ENCODE results near the gene RALGPS1. TPM values are rescaled to one million over a fixed set of nuclear protein-coding genes. Genes with fewer than 3 reads are reported as not detected.
A peak's percentile ranks its signal among the peaks of the same experiment; 100 is the strongest.

Gene RALGPS1
- total RNA-seq, 4 donors from 2014 or later = 3.3 to 9.8 (median 6.7) TPM

GRCh38 chr9:127126971-127127370, 212.4 kb downstream of the RALGPS1 start:
- Histone ChIP-seq H3K4me1 (peaks cover 0 to 54% (median 32%) of the 10 kb centered on the region in 4 donors), H3K36me3 (no peaks in the 10 kb centered on the region), H3K9me3 (no peaks in the 10 kb centered on the region), H3K27me3 (no peaks in the 10 kb centered on the region), H3K4me3 (no peak overlapping the region), H3K27ac (peak overlapping the region in 2 of 4 donors; percentile 5 to 23)
- DNase-seq (ENCODE audit: low spot score in 2 of 2) = no peak
- 59% methylated on average over 1 of the region's 1 CpG for WGBS, 2 donors
- no peak for TF ChIP-seq EP300 (IDR thresholded peaks at IDR 0.05)
- TF ChIP-seq, protein P1, sequence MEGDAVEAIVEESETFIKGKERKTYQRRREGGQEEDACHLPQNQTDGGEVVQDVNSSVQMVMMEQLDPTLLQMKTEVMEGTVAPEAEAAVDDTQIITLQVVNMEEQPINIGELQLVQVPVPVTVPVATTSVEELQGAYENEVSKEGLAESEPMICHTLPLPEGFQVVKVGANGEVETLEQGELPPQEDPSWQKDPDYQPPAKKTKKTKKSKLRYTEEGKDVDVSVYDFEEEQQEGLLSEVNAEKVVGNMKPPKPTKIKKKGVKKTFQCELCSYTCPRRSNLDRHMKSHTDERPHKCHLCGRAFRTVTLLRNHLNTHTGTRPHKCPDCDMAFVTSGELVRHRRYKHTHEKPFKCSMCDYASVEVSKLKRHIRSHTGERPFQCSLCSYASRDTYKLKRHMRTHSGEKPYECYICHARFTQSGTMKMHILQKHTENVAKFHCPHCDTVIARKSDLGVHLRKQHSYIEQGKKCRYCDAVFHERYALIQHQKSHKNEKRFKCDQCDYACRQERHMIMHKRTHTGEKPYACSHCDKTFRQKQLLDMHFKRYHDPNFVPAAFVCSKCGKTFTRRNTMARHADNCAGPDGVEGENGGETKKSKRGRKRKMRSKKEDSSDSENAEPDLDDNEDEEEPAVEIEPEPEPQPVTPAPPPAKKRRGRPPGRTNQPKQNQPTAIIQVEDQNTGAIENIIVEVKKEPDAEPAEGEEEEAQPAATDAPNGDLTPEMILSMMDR (IDR thresholded peaks at IDR 0.05) = no peak
- TF ChIP-seq POLR2A (IDR thresholded peaks at IDR 0.05) = no peak

DNA sequence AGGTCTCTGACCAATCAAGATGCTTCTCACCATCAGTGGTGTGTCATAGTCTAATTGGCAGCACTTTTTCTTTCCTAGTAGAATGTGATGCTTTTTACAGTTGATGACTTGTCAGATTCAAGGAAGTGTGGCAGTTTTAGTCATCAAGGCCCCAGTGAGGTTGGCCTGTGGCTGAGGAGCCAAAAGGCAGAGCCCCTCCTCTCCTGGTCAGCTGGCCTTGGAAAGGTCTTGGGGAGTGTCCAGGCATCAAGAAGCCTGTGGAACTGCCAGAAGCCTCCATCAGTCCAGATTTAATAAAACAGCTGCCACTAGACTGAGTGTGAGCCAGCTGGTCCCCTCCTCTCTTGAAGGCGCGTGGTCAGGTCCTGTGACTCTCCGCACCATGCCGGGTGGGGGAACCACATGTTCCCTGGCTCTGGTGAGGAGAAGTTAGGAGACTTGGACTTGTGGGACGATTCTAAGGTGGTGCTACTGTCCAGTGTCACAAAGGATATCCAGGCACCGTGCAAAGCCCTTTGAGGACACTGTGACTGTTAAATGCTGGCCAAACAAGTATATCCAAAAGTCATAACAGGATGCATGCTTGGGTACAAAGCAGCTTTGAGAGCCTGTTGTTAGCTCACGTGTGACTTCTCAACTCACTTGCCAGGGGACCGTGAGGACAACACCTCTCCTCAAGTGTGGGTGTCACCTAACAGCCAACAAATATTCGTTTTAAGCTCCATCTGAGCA, 213.9 kb downstream of the RALGPS1 start:
- Histone ChIP-seq H3K9me3 (no peaks in the 10 kb centered on the region), H3K4me3 (no peak overlapping the region), H3K36me3 (no peaks in the 10 kb centered on the region), H3K27ac (peak overlapping the region in 2 of 4 donors; percentile 44 to 77), H3K27me3 (no peaks in the 10 kb centered on the region), H3K4me1 (peaks cover 0 to 57% (median 38%) of the 10 kb centered on the region in 4 donors)
- DNase-seq (ENCODE audit: low spot score in 2 of 2) = peak in 1 of 2 donors; percentile 63
- TF ChIP-seq POLR2A (IDR thresholded peaks at IDR 0.05) (no peak), EP300 (IDR thresholded peaks at IDR 0.05) (peak in 1 of 2 donors; percentile 35)
- TF ChIP-seq, protein P1 (IDR thresholded peaks at IDR 0.05) = no peak
- WGBS, 2 donors = 73 to 76% methylated on average over 9 of the region's 9 CpGs

DNA sequence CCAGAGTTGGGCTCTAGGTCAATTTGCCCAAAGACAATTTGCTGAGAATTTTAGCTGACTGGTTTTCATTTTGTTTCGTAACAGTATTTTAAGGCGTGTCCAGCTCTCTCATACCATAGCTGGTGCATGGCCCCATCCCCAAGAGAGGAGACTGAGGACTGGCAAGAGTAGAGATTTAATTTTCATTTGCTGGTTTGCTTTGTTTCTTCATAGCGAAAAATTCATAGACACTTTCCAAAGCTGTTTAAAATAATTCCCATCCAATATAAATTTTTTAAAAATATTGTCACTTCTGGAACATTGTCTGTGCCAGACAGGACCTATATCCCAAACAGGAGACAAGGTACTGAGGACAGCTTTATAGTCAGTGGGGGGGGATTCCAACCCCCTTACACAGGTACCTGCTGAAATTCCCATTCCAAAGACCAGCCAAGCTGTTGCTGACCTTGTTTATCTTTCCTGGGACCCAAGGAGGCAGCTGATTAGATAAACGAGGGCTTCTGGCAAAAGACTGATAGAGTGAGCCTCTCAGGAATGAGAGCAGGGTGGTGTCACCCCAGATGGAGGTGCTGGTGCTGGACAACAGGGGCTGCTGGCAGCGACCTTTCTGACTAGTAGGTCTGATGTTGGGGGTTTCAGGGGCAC, 214.6 kb downstream of the RALGPS1 start:
- Histone ChIP-seq H3K36me3 (no peaks in the 10 kb centered on the region), H3K27me3 (no peaks in the 10 kb centered on the region), H3K4me3 (no peak overlapping the region), H3K27ac (peak overlapping the region in 2 of 4 donors; percentile 44 to 77), H3K9me3 (no peaks in the 10 kb centered on the region), H3K4me1 (peaks cover 0 to 60% (median 39%) of the 10 kb centered on the region in 4 donors)
- no peak for DNase-seq (ENCODE audit: low spot score in 2 of 2)
- no peak for TF ChIP-seq EP300 (IDR thresholded peaks at IDR 0.05)
- TF ChIP-seq POLR2A (IDR thresholded peaks at IDR 0.05) = no peak
- TF ChIP-seq, protein P1 (IDR thresholded peaks at IDR 0.05) = no peak
- 80 to 81% methylated on average over 5 of the region's 5 CpGs for WGBS, 2 donors

GRCh38 chr9:127129718-127130085, 215.1 kb downstream of the RALGPS1 start:
- TF ChIP-seq POLR2A (IDR thresholded peaks at IDR 0.05) (no peak), EP300 (IDR thresholded peaks at IDR 0.05) (no peak)
- TF ChIP-seq, protein P1 (IDR thresholded peaks at IDR 0.05) = no peak
- Histone ChIP-seq H3K27me3 (no peaks in the 10 kb centered on the region), H3K36me3 (no peaks in the 10 kb centered on the region), H3K9me3 (no peaks in the 10 kb centered on the region), H3K4me1 (peaks cover 0 to 65% (median 41%) of the 10 kb centered on the region in 4 donors), H3K27ac (peak overlapping the region in 2 of 4 donors; percentile 44 to 77), H3K4me3 (no peak overlapping the region)
- 93 to 95% methylated on average over 3 of the region's 3 CpGs for WGBS, 2 donors
- DNase-seq (ENCODE audit: low spot score in 2 of 2) = no peak

DNA sequence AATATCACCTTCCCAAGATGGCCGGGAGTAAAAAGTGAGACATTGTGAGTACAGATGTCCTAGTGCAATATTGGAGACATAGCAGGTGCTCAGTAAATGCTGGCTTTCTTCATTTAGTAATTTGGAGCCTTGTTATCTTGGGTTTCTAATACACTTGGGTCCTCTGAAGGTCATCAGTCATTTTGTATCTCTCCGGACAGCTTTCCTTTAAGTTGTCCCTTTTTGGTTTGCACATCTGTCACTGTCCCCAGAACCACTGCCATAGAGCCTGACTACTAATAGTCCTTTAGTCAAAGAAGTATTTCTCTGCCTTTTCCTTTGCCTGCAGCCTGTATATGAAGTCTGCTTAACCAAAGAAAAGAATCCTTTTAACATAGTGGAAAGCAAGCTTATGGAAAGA, 215.7 kb downstream of the RALGPS1 start:
- no peaks in the 10 kb centered on the region for H3K27me3 ChIP-seq
- no peaks in the 10 kb centered on the region for H3K9me3 ChIP-seq
- TF ChIP-seq EP300 (IDR thresholded peaks at IDR 0.05) (no peak), POLR2A (IDR thresholded peaks at IDR 0.05) (no peak)
- TF ChIP-seq, protein P1 (IDR thresholded peaks at IDR 0.05) = no peak
- H3K36me3 ChIP-seq = no peaks in the 10 kb centered on the region
- no peak for DNase-seq (ENCODE audit: low spot score in 2 of 2)
- peak overlapping the region in 2 of 4 donors; percentile 77 to 85 for H3K27ac ChIP-seq
- 93 to 97% methylated on average over 2 of the region's 2 CpGs for WGBS, 2 donors
- no peak overlapping the region for H3K4me3 ChIP-seq
- peaks cover 0 to 70% (median 42%) of the 10 kb centered on the region in 4 donors for H3K4me1 ChIP-seq

Data from tibial nerve (tissue), 4 donors.